ENCODE data around the gene PPIA. TPM values are rescaled to one million over a fixed set of nuclear protein-coding genes. Genes with fewer than 3 reads are reported as not detected.

The PPIA gene
- total and polyA plus RNA-seq, 2 donors (not counting 1 experiment from before 2014, with no cell fraction given) = 807 to 1,498 TPM

DNA sequence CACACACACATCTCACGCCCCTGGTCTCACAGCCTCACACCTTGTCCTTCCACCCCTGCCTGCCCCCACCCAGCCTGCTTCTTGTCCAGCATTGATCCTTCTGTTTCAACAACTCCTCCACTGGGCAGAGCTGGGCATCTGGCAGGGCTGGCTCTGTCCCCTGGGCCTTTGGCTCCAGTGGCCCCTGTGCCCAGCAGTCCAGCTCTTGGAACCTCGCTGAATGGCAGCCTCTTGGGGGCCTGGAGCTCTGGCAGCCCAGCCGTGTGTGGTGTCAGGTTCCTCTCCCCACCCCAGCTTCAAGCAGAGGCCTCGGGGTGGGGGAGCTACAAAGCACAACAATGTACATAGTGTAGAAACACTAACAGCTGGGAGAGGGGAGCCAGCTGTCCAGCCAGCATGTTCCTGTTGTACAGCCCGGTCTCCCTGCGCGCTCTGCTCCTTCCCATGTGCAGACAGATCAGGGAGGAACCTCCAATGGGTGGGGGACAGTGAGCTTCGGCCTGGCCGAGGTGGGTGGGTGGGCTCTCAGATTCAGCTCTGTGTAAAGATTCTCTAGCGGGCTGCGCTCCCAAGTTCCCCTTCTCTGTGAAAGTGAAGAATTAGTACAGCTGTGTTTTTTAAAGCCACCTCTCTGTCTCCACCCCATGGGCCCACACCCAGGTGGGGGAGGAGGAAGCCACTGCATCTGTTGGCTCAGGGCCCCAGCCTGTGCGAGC lies 28.4 kb upstream of the PPIA start:
- Mint-ChIP-seq H3K27me3 (no peaks in the 10 kb centered on the region), H3K27ac (peak overlapping the region; percentile 97), H3K4me1 (peaks cover 53% of the 10 kb centered on the region), H3K4me3 (peak overlapping the region; percentile 76), H3K9me3 (ENCODE audit: insufficient read depth) (no peaks in the 10 kb centered on the region)
- whole genome bisulfite sequencing (ENCODE audit: insufficient coverage) = 62% methylated on average over 8 of the region's 12 CpGs
- Histone ChIP-seq H3K27ac (ENCODE audit: low read length in 2 of 2) (peak overlapping the region; percentile 73 to 77), H3K4me3 (ENCODE audit: control extremely low read depth in 1 of 5, extremely low read depth in 1 of 5, insufficient read depth in 1 of 5, low read depth in 2 of 5, low read length in 4 of 5) (peak overlapping the region in 2 of 5 experiments; percentile 7 to 16), H2AFZ (ENCODE audit: insufficient read depth, low read depth, low read length, poor library complexity, severe bottlenecking) (peak overlapping the region; percentile 13), H3K79me2 (ENCODE audit: control insufficient read depth, insufficient read depth, low read length) (peaks cover 3% of the 10 kb centered on the region), H3K36me3 (replicated peaks in 1 of 2; ENCODE audit: control extremely low read depth in 1 of 2, control insufficient read depth in 1 of 2, extremely low read depth in 1 of 2, insufficient read depth in 2 of 2, low read length in 1 of 2) (peaks cover 0 to 50% of the 10 kb centered on the region in 2 experiments), H3K9me3 (ENCODE audit: control extremely low read depth in 1 of 3, control insufficient read depth in 2 of 3, insufficient read depth in 1 of 3, low read length in 2 of 3) (peaks cover 0 to 6% (median 0%) of the 10 kb centered on the region in 3 donors), H4K20me1 (ENCODE audit: control insufficient read depth, insufficient read depth, low read length, poor library complexity, severe bottlenecking) (peaks cover 1% of the 10 kb centered on the region), H3K4me1 (ENCODE audit: control insufficient read depth in 2 of 2, insufficient read depth in 2 of 2, low read length in 2 of 2) (peaks cover 31 to 62% of the 10 kb centered on the region in 2 donors), H3K9ac (ENCODE audit: low read length) (peak overlapping the region; percentile 10), H3K4me2 (replicated peaks; ENCODE audit: low read depth, low read length, poor library complexity, severe bottlenecking) (peak overlapping the region; percentile 60), H3K27me3 (replicated peaks in 1 of 4; ENCODE audit: control extremely low read depth in 1 of 4, control insufficient read depth in 3 of 4, insufficient read depth in 4 of 4, low read length in 3 of 4) (no peaks in the 10 kb centered on the region)
- peak; percentile 81 for DNase-seq
- ATAC-seq (ENCODE audit: low read depth) = peak; percentile 92
- ChIA-PET POLR2A (interaction anchor here (0.7 to 3.1 kb wide), 9 partner anchors 18 to 161 kb away, joined by 3 to 29 read pairs (median 5); partner anchors contain the start of genes H2AZ2, OGDH, PPIA and PURB), CTCF (interaction anchor here (0.7 to 4.0 kb wide), 11 partner anchors 18 to 368 kb away, joined by 3 to 37 read pairs (median 4); partner anchors contain the start of genes H2AZ2, TMED4 and ZMIZ2)
- intact Hi-C loops (cut with micrococcal nuclease) = loop anchor here (1.0 to 2.0 kb wide), 3 partner anchors 17 to 179 kb away; no protein-coding TSS in a partner anchor
- TF ChIP-seq EZH2 (IDR thresholded peaks at IDR 0.05; ENCODE audit: borderline replicate concordance, insufficient read depth, low read depth, low read length, poor library complexity, severe bottlenecking) = no peak
- TF ChIP-seq CTCF (IDR thresholded peaks at IDR 0.05) = no peak

All from B cell (primary cell).